Measurements from ENCODE around the gene MACC1. TPM values are rescaled to one million over a fixed set of nuclear protein-coding genes. Genes with fewer than 3 reads are reported as not detected.

The MACC1 gene
- total and polyA plus RNA-seq, 2 of the 13 experiments (the other 11 are each of a cell fraction or from before 2014, with no cell fraction given), result 0.04 TPM; not detected in 1

DNA sequence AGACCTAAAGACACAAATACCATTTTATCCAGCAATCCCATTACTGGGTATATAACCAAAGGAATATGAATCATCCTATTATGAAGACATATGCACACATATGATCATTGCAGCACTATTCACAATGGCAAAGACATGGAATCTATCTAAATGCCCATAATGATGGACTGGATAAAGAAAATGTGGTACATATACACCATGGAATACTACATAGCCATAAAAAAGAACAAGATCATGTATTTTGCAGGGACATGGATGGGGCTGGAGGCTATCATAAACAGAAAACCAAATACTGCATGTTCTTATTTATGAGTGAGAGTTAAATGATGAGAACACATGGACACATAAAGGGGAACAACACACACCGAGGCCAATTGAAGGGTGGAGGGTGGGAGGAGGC lies 3.8 kb downstream of the MACC1 start (continued):
- TF ChIP-seq, protein P1, sequence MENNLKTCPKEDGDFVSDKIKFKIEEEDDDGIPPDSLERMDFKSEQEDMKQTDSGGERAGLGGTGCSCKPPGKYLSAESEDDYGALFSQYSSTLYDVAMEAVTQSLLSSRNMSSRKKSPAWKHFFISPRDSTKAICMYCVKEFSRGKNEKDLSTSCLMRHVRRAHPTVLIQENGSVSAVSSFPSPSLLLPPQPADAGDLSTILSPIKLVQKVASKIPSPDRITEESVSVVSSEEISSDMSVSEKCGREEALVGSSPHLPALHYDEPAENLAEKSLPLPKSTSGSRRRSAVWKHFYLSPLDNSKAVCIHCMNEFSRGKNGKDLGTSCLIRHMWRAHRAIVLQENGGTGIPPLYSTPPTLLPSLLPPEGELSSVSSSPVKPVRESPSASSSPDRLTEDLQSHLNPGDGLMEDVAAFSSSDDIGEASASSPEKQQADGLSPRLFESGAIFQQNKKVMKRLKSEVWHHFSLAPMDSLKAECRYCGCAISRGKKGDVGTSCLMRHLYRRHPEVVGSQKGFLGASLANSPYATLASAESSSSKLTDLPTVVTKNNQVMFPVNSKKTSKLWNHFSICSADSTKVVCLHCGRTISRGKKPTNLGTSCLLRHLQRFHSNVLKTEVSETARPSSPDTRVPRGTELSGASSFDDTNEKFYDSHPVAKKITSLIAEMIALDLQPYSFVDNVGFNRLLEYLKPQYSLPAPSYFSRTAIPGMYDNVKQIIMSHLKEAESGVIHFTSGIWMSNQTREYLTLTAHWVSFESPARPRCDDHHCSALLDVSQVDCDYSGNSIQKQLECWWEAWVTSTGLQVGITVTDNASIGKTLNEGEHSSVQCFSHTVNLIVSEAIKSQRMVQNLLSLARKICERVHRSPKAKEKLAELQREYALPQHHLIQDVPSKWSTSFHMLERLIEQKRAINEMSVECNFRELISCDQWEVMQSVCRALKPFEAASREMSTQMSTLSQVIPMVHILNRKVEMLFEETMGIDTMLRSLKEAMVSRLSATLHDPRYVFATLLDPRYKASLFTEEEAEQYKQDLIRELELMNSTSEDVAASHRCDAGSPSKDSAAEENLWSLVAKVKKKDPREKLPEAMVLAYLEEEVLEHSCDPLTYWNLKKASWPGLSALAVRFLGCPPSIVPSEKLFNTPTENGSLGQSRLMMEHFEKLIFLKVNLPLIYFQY (CRISPR knock-in tag; IDR thresholded peaks at IDR 0.05; ENCODE audit: borderline replicate concordance), result no peak
- no peak for TF ChIP-seq ZHX1 (CRISPR knock-in tag; IDR thresholded peaks at IDR 0.05; ENCODE audit: low read depth)

GRCh38 chr7:20211376-20211775 lies 5.8 kb downstream of the MACC1 start:
- ATAC-seq, result no peak
- ChIA-PET CTCF (ENCODE audit: low intra/inter-chr PET ratio, low total read pairs) (no interaction called here), POLR2A (no interaction called here)
- TF ChIP-seq MAZ (IDR thresholded peaks at IDR 0.05; ENCODE audit: borderline replicate concordance, low read depth, low read length) (no peak), MAZ (CRISPR knock-in tag; IDR thresholded peaks at IDR 0.05; ENCODE audit: low read depth) (no peak), THRA (CRISPR knock-in tag; IDR thresholded peaks at IDR 0.05; ENCODE audit: borderline replicate concordance) (no peak), NR1H2 (CRISPR knock-in tag; IDR thresholded peaks at IDR 0.05; ENCODE audit: borderline replicate concordance, low read depth) (no peak), ZFP91 (CRISPR knock-in tag; IDR thresholded peaks at IDR 0.05; ENCODE audit: borderline replicate concordance) (no peak), ZNF768 (CRISPR knock-in tag; IDR thresholded peaks at IDR 0.05) (no peak)
- TF ChIP-seq, protein P2, sequence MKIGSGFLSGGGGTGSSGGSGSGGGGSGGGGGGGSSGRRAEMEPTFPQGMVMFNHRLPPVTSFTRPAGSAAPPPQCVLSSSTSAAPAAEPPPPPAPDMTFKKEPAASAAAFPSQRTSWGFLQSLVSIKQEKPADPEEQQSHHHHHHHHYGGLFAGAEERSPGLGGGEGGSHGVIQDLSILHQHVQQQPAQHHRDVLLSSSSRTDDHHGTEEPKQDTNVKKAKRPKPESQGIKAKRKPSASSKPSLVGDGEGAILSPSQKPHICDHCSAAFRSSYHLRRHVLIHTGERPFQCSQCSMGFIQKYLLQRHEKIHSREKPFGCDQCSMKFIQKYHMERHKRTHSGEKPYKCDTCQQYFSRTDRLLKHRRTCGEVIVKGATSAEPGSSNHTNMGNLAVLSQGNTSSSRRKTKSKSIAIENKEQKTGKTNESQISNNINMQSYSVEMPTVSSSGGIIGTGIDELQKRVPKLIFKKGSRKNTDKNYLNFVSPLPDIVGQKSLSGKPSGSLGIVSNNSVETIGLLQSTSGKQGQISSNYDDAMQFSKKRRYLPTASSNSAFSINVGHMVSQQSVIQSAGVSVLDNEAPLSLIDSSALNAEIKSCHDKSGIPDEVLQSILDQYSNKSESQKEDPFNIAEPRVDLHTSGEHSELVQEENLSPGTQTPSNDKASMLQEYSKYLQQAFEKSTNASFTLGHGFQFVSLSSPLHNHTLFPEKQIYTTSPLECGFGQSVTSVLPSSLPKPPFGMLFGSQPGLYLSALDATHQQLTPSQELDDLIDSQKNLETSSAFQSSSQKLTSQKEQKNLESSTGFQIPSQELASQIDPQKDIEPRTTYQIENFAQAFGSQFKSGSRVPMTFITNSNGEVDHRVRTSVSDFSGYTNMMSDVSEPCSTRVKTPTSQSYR (CRISPR knock-in tag; IDR thresholded peaks at IDR 0.05; ENCODE audit: borderline replicate concordance), result no peak

More at GRCh38 chr7:20211376-20211775, 5.8 kb downstream of the MACC1 start:
- 1% methylated on average over 3 of the region's 3 CpGs for WGBS (ENCODE audit: low lambda C conversion rate)
- H3K9ac ChIP-seq (ENCODE audit: insufficient read depth, low read depth, low read length), result no peak overlapping the region
- no peaks in the 10 kb centered on the region for H3K36me3 ChIP-seq (replicated peaks in 1 of 2; ENCODE audit: control insufficient read depth in 1 of 2, insufficient read depth in 2 of 2, low read length in 2 of 2)
- H4K20me1 ChIP-seq (ENCODE audit: insufficient read depth, low read length), result no peaks in the 10 kb centered on the region
- H2AFZ ChIP-seq (ENCODE audit: low read length), result no peak overlapping the region
- intact Hi-C loops (cut with micrococcal nuclease; ENCODE audit: unreplicated experiment), result no loop called here
- no peak for FAIRE-seq
- H3K4me3 ChIP-seq (replicated peaks in 1 of 3; ENCODE audit: insufficient read depth in 1 of 3, low read depth in 2 of 3, low read length in 3 of 3), result no peak overlapping the region
- H3K4me1 ChIP-seq (ENCODE audit: insufficient read depth, low read length), result no peaks in the 10 kb centered on the region
- DNase-seq (ENCODE audit: low spot score), result no peak
- H3K27ac ChIP-seq (ENCODE audit: extremely low read length, insufficient read depth, low read length), result no peak overlapping the region
- no peaks in the 10 kb centered on the region for H3K79me2 ChIP-seq (ENCODE audit: insufficient read depth, low read length)
- no peaks in the 10 kb centered on the region for H3K27me3 ChIP-seq (ENCODE audit: control insufficient read depth in 1 of 2, insufficient read depth in 2 of 2, low read length in 2 of 2)
- H3K4me2 ChIP-seq (ENCODE audit: low read depth, low read length), result no peak overlapping the region
- in situ Hi-C loops (cut with HindIII; ENCODE audit: extremely low pct_ligation_motif_present, low pct_unique_long_range_greater_than_20kb), result no loop called here
- peaks cover 22% of the 10 kb centered on the region for H3K9me3 ChIP-seq (ENCODE audit: low read length)
- BruUV-seq (replicated peaks), result no TSS peak
